Vagina (tissue), 2 donors: ENCODE data around the gene ZNF883. TPM values are rescaled to one million over a fixed set of nuclear protein-coding genes. Genes with fewer than 3 reads are reported as not detected.
A peak's percentile ranks its signal among the peaks of the same experiment; 100 is the strongest.

Source experiments
- DNase-seq, 2 donors: peaks; one replicate each; pipeline ENCODE4 v3.0.0-alpha.2; 2017; ENCODE audit errors: extremely low spot score in 2 of 2
- H3K27ac ChIP-seq: fragments of 200-600 bp; sonication (generic); one replicate; pipeline ENCODE4 v1.5.1; 2019
- H3K27me3 ChIP-seq: fragments of 200-600 bp; sonication (generic); one replicate; pipeline ENCODE4 v1.5.1; 2019
- H3K36me3 ChIP-seq, 2 donors: fragments of 200-600 bp; sonication (generic); one replicate each; pipeline ENCODE4 v1.5.1; 2017 to 2019
- H3K4me1 ChIP-seq: fragments of 200-600 bp; sonication (generic); one replicate; pipeline ENCODE4 v1.5.1; 2019
- H3K4me3 ChIP-seq, 2 donors: fragments of 200-600 bp; sonication (generic); 1 replicate in 1 of 2; 2 replicates in 1 of 2; pipeline ENCODE4 v1.5.1; 2016 to 2019
- H3K9me3 ChIP-seq: fragments of 200-600 bp; sonication (generic); one replicate; pipeline ENCODE4 v1.5.1; 2019
- CTCF ChIP-seq, 3 experiments: fragments of 450-650 bp in 2 of 3; fragments of 200-600 bp in 1 of 3; sonication (generic) in 1 of 3; IDR thresholded peaks; one replicate each; pipeline ENCODE4 v1.5.1; 2017 to 2019; ENCODE audit warnings: antibody characterized with exemption in 3 of 3, mild to moderate bottlenecking in 2 of 3, moderate library complexity in 2 of 3
- POLR2A ChIP-seq, 2 donors: fragments of 450-650 bp; IDR thresholded peaks; one replicate each; pipeline ENCODE4 v1.6.1; 2017; ENCODE audit warnings: antibody characterized with exemption in 2 of 2, mild to moderate bottlenecking in 2 of 2, moderate library complexity in 2 of 2
- POLR2AphosphoS5 ChIP-seq, 2 donors: sonication (generic); formaldehyde crosslinking; IDR thresholded peaks; one replicate each; pipeline ENCODE4 v1.9.0; 2017; ENCODE audit warnings: antibody characterized with exemption in 2 of 2, mild to moderate bottlenecking in 2 of 2, low read depth in 1 of 2; ENCODE audit not compliant: insufficient read depth in 1 of 2
- intact Hi-C: fragments of 100-400 bp; cut with DNase I; formaldehyde crosslinking; loops from one replicate; pipeline ENCODE4 v1.15.1; 2023
- total RNA-seq: library from RNA; depleted of rRNA; stranded (reverse); fragments of >200 nt; gene quantifications from one replicate; pipeline ENCODE4 v1.2.3, GENCODE V29; 2016

Gene ZNF883
- total RNA-seq, 1 donor from 2014 or later, result 0.98 TPM

- no peak for TF ChIP-seq POLR2A (IDR thresholded peaks at IDR 0.05)
- TF ChIP-seq POLR2AphosphoS5 (IDR thresholded peaks at IDR 0.05; ENCODE audit: insufficient read depth in 1 of 2, low read depth in 1 of 2), result no peak
- TF ChIP-seq CTCF (IDR thresholded peaks at IDR 0.05), result no peak
- intact Hi-C loops, result no loop called here
- no peak overlapping the region for H3K4me3 ChIP-seq
- no peaks in the 10 kb centered on the region for H3K4me1 ChIP-seq
- H3K27me3 ChIP-seq, result no peaks in the 10 kb centered on the region
- peaks cover 94% of the 10 kb centered on the region for H3K9me3 ChIP-seq
- no peak overlapping the region for H3K27ac ChIP-seq
- no peak for DNase-seq
- peaks cover 4 to 50% of the 10 kb centered on the region in 2 donors for H3K36me3 ChIP-seq
Observed at GRCh38 chr9:113042884-113043657, 31.1 kb upstream of the ZNF883 start.

GRCh38 chr9:113026200-113026599 is 14.2 kb upstream of the ZNF883 start:
- Histone ChIP-seq H3K27ac (no peak overlapping the region), H3K4me3 (no peak overlapping the region), H3K9me3 (peaks cover 8% of the 10 kb centered on the region), H3K36me3 (no peaks in the 10 kb centered on the region), H3K4me1 (no peaks in the 10 kb centered on the region), H3K27me3 (no peaks in the 10 kb centered on the region)
- no peak for DNase-seq
- intact Hi-C loops, result no loop called here
- no peak for TF ChIP-seq CTCF (IDR thresholded peaks at IDR 0.05)
- no peak for TF ChIP-seq POLR2A (IDR thresholded peaks at IDR 0.05)
- TF ChIP-seq POLR2AphosphoS5 (IDR thresholded peaks at IDR 0.05; ENCODE audit: insufficient read depth in 1 of 2, low read depth in 1 of 2), result no peak

GRCh38 chr9:113018247-113018646 is 6.3 kb upstream of the ZNF883 start:
- intact Hi-C loops, result no loop called here
- H3K4me3 ChIP-seq, result no peak overlapping the region
- no peak overlapping the region for H3K27ac ChIP-seq
- H3K4me1 ChIP-seq, result no peaks in the 10 kb centered on the region
- H3K27me3 ChIP-seq, result no peaks in the 10 kb centered on the region
- H3K36me3 ChIP-seq, result no peaks in the 10 kb centered on the region
- DNase-seq, result no peak
- no peak for TF ChIP-seq CTCF (IDR thresholded peaks at IDR 0.05)
- TF ChIP-seq POLR2AphosphoS5 (IDR thresholded peaks at IDR 0.05; ENCODE audit: insufficient read depth in 1 of 2, low read depth in 1 of 2), result no peak
- no peak for TF ChIP-seq POLR2A (IDR thresholded peaks at IDR 0.05)
- H3K9me3 ChIP-seq, result no peaks in the 10 kb centered on the region

GRCh38 chr9:113012492-113012891 is 500 bp upstream of the ZNF883 start:
- H3K4me1 ChIP-seq, result no peaks in the 10 kb centered on the region
- intact Hi-C loops, result no loop called here
- H3K9me3 ChIP-seq, result no peaks in the 10 kb centered on the region
- no peak for DNase-seq
- H3K27me3 ChIP-seq, result no peaks in the 10 kb centered on the region
- no peaks in the 10 kb centered on the region for H3K36me3 ChIP-seq
- no peak overlapping the region for H3K27ac ChIP-seq
- TF ChIP-seq POLR2AphosphoS5 (IDR thresholded peaks at IDR 0.05; ENCODE audit: insufficient read depth in 1 of 2, low read depth in 1 of 2), result no peak
- no peak for TF ChIP-seq CTCF (IDR thresholded peaks at IDR 0.05)
- TF ChIP-seq POLR2A (IDR thresholded peaks at IDR 0.05), result no peak
- peak overlapping the region; percentile 30 to 48 for H3K4me3 ChIP-seq

- Histone ChIP-seq H3K4me1 (no peaks in the 10 kb centered on the region), H3K9me3 (no peaks in the 10 kb centered on the region)
Observed at GRCh38 chr9:113005777-113006176, 6.2 kb downstream of the ZNF883 start.

More at GRCh38 chr9:113005777-113006176, 6.2 kb downstream of the ZNF883 start:
- Histone ChIP-seq H3K36me3 (no peaks in the 10 kb centered on the region), H3K27ac (no peak overlapping the region), H3K27me3 (no peaks in the 10 kb centered on the region), H3K4me3 (no peak overlapping the region)
- TF ChIP-seq POLR2A (IDR thresholded peaks at IDR 0.05) (no peak), POLR2AphosphoS5 (IDR thresholded peaks at IDR 0.05; ENCODE audit: insufficient read depth in 1 of 2, low read depth in 1 of 2) (no peak), CTCF (IDR thresholded peaks at IDR 0.05) (no peak)
- intact Hi-C loops, result no loop called here
- no peak for DNase-seq
